BLaER1 (cell line): ENCODE measurements around the gene PEX5L.

Source experiments
- H3K27ac ChIP-seq: shearing (Covaris generic); formaldehyde crosslinking; 2 replicates; pipeline ENCODE4 v1.8.1; 2022
- H3K27me3 ChIP-seq: shearing (Covaris generic); formaldehyde crosslinking; 2 replicates; pipeline ENCODE4 v1.8.1; 2022
- H3K36me3 ChIP-seq: shearing (Covaris generic); formaldehyde crosslinking; 2 replicates; pipeline ENCODE4 v1.8.1; 2022
- H3K4me1 ChIP-seq: shearing (Covaris generic); formaldehyde crosslinking; 2 replicates; pipeline ENCODE4 v1.8.1; 2022
- H3K4me2 ChIP-seq: shearing (Covaris generic); formaldehyde crosslinking; 2 replicates; pipeline ENCODE4 v1.8.1; 2022
- H3K4me3 ChIP-seq: shearing (Covaris generic); formaldehyde crosslinking; 2 replicates; pipeline ENCODE4 v1.8.1; 2022
- H3K9ac ChIP-seq: shearing (Covaris generic); formaldehyde crosslinking; 2 replicates; pipeline ENCODE4 v1.8.1; 2022
- H3K9me3 ChIP-seq: shearing (Covaris generic); formaldehyde crosslinking; 2 replicates; pipeline ENCODE4 v1.8.1; 2022
- H4K20me1 ChIP-seq: shearing (Covaris generic); formaldehyde crosslinking; 2 replicates; pipeline ENCODE4 v1.8.1; 2022
- Cebpa-rat ChIP-seq: shearing (Covaris generic); IDR thresholded peaks from 2 replicates; pipeline ENCODE4 v1.8.1; 2022

Gene PEX5L

GRCh38 chr3:179921500-179921899 is 115.2 kb downstream of the PEX5L start:
- Histone ChIP-seq H3K9ac (no peak overlapping the region), H3K27me3 (no peaks in the 10 kb centered on the region), H3K4me1 (no peaks in the 10 kb centered on the region), H3K4me2 (no peak overlapping the region), H3K9me3 (no peaks in the 10 kb centered on the region), H3K36me3 (no peaks in the 10 kb centered on the region), H3K4me3 (no peak overlapping the region), H4K20me1 (no peaks in the 10 kb centered on the region), H3K27ac (no peak overlapping the region)
- TF ChIP-seq Cebpa-rat, result no peak

GRCh38 chr3:179907784-179908482 is 128.8 kb downstream of the PEX5L start:
- no peak for TF ChIP-seq Cebpa-rat
- Histone ChIP-seq H4K20me1 (no peaks in the 10 kb centered on the region), H3K27me3 (no peaks in the 10 kb centered on the region), H3K9me3 (no peaks in the 10 kb centered on the region), H3K9ac (no peak overlapping the region), H3K4me1 (no peaks in the 10 kb centered on the region), H3K4me2 (no peak overlapping the region), H3K4me3 (no peak overlapping the region), H3K36me3 (no peaks in the 10 kb centered on the region), H3K27ac (no peak overlapping the region)

- H3K4me1 ChIP-seq, result no peaks in the 10 kb centered on the region
- no peaks in the 10 kb centered on the region for H3K36me3 ChIP-seq
- no peaks in the 10 kb centered on the region for H3K9me3 ChIP-seq
- no peak overlapping the region for H3K27ac ChIP-seq
- H3K4me3 ChIP-seq, result no peak overlapping the region
- no peak overlapping the region for H3K9ac ChIP-seq
- TF ChIP-seq Cebpa-rat, result no peak
- H4K20me1 ChIP-seq, result no peaks in the 10 kb centered on the region
- H3K4me2 ChIP-seq, result no peak overlapping the region
- no peaks in the 10 kb centered on the region for H3K27me3 ChIP-seq
These were observed 134.7 kb downstream of the PEX5L start for GRCh38 chr3:179902061-179902460.

- H3K4me1 ChIP-seq, result no peaks in the 10 kb centered on the region
- TF ChIP-seq Cebpa-rat, result no peak
- H3K36me3 ChIP-seq, result no peaks in the 10 kb centered on the region
- H3K9ac ChIP-seq, result no peak overlapping the region
- H3K27me3 ChIP-seq, result no peaks in the 10 kb centered on the region
- H4K20me1 ChIP-seq, result no peaks in the 10 kb centered on the region
- H3K4me3 ChIP-seq, result no peak overlapping the region
- H3K27ac ChIP-seq, result no peak overlapping the region
- H3K4me2 ChIP-seq, result no peak overlapping the region
- no peaks in the 10 kb centered on the region for H3K9me3 ChIP-seq
These were observed 138.7 kb downstream of the PEX5L start for GRCh38 chr3:179898024-179898423.

- no peak for TF ChIP-seq Cebpa-rat
- no peaks in the 10 kb centered on the region for H3K27me3 ChIP-seq
- H3K36me3 ChIP-seq, result no peaks in the 10 kb centered on the region
- no peaks in the 10 kb centered on the region for H4K20me1 ChIP-seq
- H3K4me2 ChIP-seq, result no peak overlapping the region
- no peak overlapping the region for H3K4me3 ChIP-seq
- no peaks in the 10 kb centered on the region for H3K4me1 ChIP-seq
- H3K9me3 ChIP-seq, result no peaks in the 10 kb centered on the region
- H3K27ac ChIP-seq, result no peak overlapping the region
- no peak overlapping the region for H3K9ac ChIP-seq
These were observed 139.5 kb downstream of the PEX5L start for GRCh38 chr3:179897231-179897630.

GRCh38 chr3:179896507-179896906 is 140.2 kb downstream of the PEX5L start:
- H3K9ac ChIP-seq, result no peak overlapping the region
- no peaks in the 10 kb centered on the region for H3K9me3 ChIP-seq
- H4K20me1 ChIP-seq, result no peaks in the 10 kb centered on the region
- no peak overlapping the region for H3K4me2 ChIP-seq
- H3K27me3 ChIP-seq, result no peaks in the 10 kb centered on the region
- H3K27ac ChIP-seq, result no peak overlapping the region
- H3K36me3 ChIP-seq, result no peaks in the 10 kb centered on the region
- no peaks in the 10 kb centered on the region for H3K4me1 ChIP-seq
- no peak for TF ChIP-seq Cebpa-rat
- H3K4me3 ChIP-seq, result no peak overlapping the region

GRCh38 chr3:179895330-179895729 is 141.4 kb downstream of the PEX5L start:
- Histone ChIP-seq H3K27ac (no peak overlapping the region), H3K4me2 (no peak overlapping the region), H3K9me3 (no peaks in the 10 kb centered on the region)

GRCh38 chr3:179887295-179887943 is 149.3 kb downstream of the PEX5L start:
- Histone ChIP-seq H3K9me3 (no peaks in the 10 kb centered on the region), H3K9ac (no peak overlapping the region), H3K27ac (no peak overlapping the region), H3K36me3 (no peaks in the 10 kb centered on the region), H3K4me2 (no peak overlapping the region), H3K4me1 (no peaks in the 10 kb centered on the region), H4K20me1 (no peaks in the 10 kb centered on the region), H3K27me3 (no peaks in the 10 kb centered on the region), H3K4me3 (no peak overlapping the region)
- no peak for TF ChIP-seq Cebpa-rat

More at GRCh38 chr3:179895330-179895729, 141.4 kb downstream of the PEX5L start:
- Histone ChIP-seq H4K20me1 (no peaks in the 10 kb centered on the region), H3K4me1 (no peaks in the 10 kb centered on the region), H3K9ac (no peak overlapping the region), H3K27me3 (no peaks in the 10 kb centered on the region), H3K36me3 (no peaks in the 10 kb centered on the region), H3K4me3 (no peak overlapping the region)
- TF ChIP-seq Cebpa-rat, result no peak

- TF ChIP-seq Cebpa-rat, result no peak
- H3K9me3 ChIP-seq, result no peaks in the 10 kb centered on the region
- H3K4me3 ChIP-seq, result no peak overlapping the region
- no peak overlapping the region for H3K27ac ChIP-seq
- H3K36me3 ChIP-seq, result no peaks in the 10 kb centered on the region
- no peaks in the 10 kb centered on the region for H4K20me1 ChIP-seq
- H3K27me3 ChIP-seq, result no peaks in the 10 kb centered on the region
- H3K4me2 ChIP-seq, result no peak overlapping the region
- no peaks in the 10 kb centered on the region for H3K4me1 ChIP-seq
- H3K9ac ChIP-seq, result no peak overlapping the region
These were observed 150.8 kb downstream of the PEX5L start for GRCh38 chr3:179885950-179886349.

GRCh38 chr3:179884136-179884535 is 152.6 kb downstream of the PEX5L start:
- Histone ChIP-seq H3K4me3 (no peak overlapping the region), H4K20me1 (no peaks in the 10 kb centered on the region), H3K9ac (no peak overlapping the region), H3K36me3 (no peaks in the 10 kb centered on the region), H3K4me1 (no peaks in the 10 kb centered on the region), H3K9me3 (no peaks in the 10 kb centered on the region), H3K27me3 (no peaks in the 10 kb centered on the region), H3K27ac (no peak overlapping the region), H3K4me2 (no peak overlapping the region)
- TF ChIP-seq Cebpa-rat, result no peak

GRCh38 chr3:179882292-179882691 is 154.4 kb downstream of the PEX5L start:
- Histone ChIP-seq H3K9me3 (no peaks in the 10 kb centered on the region), H3K4me3 (no peak overlapping the region), H3K27me3 (no peaks in the 10 kb centered on the region), H4K20me1 (no peaks in the 10 kb centered on the region), H3K36me3 (no peaks in the 10 kb centered on the region), H3K4me1 (no peaks in the 10 kb centered on the region), H3K9ac (no peak overlapping the region), H3K4me2 (no peak overlapping the region), H3K27ac (no peak overlapping the region)
- TF ChIP-seq Cebpa-rat, result no peak
